SK-N-DZ (cell line): ENCODE results near the gene PGF.

Experiments
- DNase-seq: peaks from one replicate; pipeline ENCODE4 v3.0.0-alpha.2; 2015; ENCODE audit warnings: low spot score

PGF gene

GRCh38 chr14:74920281-74920680, 35.1 kb downstream of the PGF start:
- DNase-seq, result no peak

- DNase-seq, result no peak
These were observed 35.8 kb downstream of the PGF start for GRCh38 chr14:74919421-74920165.

DNA sequence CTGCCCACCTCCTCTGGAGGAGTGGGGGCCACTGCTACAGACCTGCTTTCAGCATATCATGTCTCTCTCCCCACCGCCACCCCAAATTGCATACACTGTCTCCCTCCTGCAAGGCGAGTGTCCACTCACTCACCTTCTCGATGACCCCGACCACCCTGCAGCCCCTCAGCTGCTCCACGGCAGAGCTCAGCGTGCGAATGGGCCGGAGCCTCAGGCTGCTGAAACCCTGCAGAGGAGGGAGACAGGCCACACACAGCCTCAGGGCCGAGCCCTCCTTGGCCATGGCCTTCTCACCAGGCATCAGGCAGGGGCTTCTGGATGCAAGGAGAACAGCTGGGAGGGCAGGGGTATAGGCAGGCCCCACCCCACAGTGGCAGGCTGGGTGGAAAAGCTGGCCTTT, 37.0 kb downstream of the PGF start:
- no peak for DNase-seq

DNA sequence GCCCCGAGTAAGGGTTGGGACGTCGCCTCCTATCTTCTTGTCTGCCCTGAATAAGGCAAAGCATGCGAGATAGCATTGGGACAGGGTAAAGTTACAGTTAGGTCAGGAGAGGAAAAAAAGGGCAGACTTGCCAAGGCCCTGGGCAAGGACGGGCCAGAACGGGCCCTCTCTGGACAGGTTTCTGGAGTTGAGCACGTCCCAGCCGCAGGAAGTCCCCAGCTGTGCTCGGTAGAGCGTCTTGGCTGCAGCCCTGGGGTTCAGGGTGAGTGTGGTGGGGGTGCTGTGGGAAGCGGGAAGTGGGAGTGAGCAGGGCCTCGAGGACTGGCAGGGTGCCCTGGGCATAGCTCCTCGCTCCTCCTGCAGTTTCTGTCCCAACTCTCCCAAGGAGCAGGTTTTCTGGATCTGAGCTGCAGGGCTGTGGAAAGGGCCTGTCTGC, 37.7 kb downstream of the PGF start:
- no peak for DNase-seq

DNA sequence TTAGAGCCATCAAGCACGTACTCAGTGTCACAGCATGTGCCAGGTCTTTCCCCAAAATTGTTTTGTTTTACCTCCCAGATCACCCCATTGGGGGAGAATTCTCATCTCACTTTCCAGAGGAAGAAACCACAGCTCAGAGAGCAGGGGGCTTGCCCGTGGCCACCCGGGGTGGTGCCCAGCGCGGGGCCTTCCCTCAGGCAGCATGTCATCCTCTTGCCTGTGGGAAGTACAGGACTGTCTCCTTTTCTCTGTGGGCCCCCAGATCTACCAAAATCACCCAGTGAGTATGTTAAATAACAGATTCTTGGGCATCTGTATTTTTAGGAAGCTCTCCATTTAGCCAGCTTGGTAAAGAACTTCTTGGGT, 38.2 kb downstream of the PGF start:
- DNase-seq, result no peak

- DNase-seq, result no peak
These were observed 39.6 kb downstream of the PGF start for GRCh38 chr14:74915826-74916225.

DNA sequence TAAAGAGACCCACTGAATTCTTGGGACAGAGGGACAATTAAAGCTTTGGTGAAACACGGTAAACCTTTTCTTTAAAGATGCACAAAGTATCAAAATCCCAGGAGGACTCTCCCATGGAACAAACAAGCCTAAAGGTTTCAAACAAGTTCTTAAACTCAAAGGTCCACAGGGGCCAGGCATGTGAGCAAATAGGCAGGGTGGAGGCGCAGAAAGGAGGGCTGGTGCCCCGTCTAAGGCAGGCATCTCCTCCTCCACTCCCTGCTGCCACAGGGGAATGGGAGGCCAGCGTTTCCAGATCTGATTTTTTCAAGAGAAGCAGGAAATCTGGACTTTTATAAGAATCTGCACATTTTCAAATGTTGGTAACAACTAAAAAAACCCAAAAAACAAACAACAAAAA, 40.0 kb downstream of the PGF start:
- no peak for DNase-seq

DNA sequence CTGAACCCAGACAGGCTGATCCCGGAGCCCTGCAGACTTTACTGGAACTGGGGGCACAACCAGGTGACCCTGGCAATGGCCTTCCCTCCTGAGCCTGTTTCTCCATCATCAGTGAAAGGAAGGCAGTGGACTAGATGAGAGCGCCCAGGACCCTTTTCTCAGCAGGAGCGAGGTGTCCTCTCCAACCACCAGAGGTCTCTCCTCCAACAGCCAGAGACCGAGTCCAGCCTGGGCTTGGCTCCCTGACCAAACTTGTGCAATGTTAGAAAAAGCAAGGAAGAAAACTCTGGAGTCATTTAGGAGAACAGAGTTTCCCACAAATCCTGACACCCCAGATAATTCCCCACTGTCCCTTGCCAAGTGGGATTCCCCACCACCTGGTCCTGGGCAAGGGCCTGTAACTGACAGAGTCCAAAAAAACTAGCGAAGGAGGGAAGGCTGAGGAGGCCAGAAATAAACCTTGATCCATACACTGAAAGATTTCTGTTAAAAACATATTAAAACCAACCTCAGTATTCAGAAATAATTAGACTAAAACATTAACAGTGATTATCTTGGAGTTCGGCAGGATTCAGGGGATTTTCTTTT, 41.3 kb downstream of the PGF start:
- peak; percentile 38 for DNase-seq

DNA sequence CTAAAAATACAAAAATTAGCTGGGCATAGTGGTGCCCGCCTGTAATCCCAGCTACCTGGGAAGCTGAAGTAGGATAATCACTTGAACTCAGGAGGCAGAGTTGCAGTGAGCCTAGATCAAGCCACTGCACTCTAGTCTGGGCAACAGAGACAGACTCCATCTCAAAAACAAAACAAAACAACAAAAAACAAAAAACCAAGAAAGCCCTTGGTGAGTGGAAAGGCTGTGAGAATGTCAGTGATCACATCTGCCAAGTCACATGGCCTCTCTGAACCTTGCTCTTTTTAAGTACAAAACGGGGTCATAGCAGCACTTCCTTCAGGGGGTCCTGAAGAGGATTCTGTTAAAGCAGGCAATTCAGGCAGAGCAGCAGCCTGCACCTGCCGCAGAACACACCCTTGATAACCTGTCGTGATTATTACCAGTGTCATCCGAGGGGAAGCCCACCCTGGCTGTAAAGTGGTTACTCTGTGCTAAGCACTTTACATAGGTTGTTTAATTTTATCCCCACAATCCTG, 41.9 kb downstream of the PGF start:
- DNase-seq, result no peak

GRCh38 chr14:74912801-74913200, 42.6 kb downstream of the PGF start:
- DNase-seq, result no peak

- no peak for DNase-seq
These were observed 43.3 kb downstream of the PGF start for GRCh38 chr14:74912111-74912510.

GRCh38 chr14:74911704-74912103, 43.7 kb downstream of the PGF start:
- no peak for DNase-seq

DNA sequence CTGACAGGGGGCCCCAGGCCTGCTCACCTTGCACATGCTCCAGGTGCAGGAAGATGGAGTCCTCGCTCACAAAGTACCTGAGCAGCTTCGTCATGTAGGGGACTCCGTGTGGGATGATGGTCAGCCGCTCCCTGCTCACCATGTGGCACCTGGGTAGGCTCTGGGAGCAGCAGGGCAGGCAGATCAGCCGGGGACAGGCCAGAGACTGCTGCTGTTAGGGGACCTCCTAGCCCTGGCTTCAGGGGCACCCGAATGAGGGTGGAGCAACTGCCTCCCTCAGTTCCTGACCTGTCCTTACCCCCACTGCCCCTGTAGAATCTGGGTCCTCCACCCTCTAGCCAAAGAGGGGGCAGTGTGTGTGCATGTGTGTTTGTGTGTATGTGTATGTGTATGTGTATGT, 44.2 kb downstream of the PGF start:
- DNase-seq, result no peak

DNA sequence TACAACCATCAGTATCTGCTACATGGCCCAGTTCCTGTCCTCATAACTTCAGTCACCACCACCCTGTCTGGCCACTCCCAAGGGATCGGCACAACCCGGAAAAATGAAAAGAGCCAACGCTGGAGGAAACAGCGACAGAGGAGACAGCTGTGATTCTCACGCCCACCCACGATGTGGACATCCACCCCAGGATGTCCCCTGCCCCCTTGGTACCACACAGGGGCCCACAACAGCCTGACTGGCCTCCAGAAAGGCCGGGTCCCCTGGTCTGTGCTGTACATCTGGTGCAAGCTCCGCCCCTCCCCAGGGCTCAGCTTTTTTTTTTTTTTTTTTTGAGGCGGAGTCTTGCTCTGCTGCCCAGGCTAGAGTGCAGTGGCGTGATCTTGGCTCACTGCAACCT, 44.8 kb downstream of the PGF start:
- no peak for DNase-seq

DNA sequence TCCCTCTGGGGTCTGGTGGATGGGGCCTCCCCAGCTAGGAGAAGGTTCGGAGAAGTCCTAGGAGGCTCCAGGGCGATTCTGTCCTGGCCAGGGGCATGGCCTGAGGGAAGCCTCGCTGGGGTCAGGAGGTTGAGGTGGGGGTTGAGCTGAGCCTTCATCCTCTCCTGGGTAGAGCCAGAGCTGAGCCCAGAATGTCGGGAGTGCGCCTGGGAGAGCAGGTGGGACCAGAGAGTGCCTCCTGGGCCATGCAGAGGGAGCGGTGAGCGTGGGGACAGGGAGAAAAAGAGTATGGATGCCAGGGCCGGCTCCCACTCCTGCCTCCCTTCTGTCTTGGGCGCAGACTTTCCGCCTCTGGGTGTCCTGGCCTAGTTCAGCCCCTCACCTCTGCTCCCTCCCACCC, 45.5 kb downstream of the PGF start:
- no peak for DNase-seq

GRCh38 chr14:74909501-74909900, 45.9 kb downstream of the PGF start:
- no peak for DNase-seq

- no peak for DNase-seq
These were observed 46.5 kb downstream of the PGF start for GRCh38 chr14:74908861-74909341.

DNA sequence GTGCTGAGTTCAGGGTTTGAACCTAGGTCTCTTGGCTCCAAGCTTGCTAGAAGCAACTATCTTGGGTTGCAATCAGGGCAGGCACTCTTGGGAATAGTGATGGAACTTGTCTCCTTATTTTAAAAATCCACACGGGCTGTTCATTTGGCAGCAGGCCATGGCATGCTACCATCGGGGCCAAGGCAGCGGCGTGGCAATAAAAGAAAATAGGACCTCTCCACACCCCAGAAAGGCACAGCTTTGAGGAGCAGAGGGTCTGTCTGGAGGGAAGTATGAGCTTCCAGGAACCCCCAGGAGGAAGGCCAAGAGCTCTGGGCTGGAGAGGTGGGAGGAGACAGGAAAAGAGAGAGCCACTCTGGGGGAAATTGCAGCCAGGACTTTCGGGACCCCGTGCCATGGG, 47.7 kb downstream of the PGF start:
- DNase-seq, result no peak

DNA sequence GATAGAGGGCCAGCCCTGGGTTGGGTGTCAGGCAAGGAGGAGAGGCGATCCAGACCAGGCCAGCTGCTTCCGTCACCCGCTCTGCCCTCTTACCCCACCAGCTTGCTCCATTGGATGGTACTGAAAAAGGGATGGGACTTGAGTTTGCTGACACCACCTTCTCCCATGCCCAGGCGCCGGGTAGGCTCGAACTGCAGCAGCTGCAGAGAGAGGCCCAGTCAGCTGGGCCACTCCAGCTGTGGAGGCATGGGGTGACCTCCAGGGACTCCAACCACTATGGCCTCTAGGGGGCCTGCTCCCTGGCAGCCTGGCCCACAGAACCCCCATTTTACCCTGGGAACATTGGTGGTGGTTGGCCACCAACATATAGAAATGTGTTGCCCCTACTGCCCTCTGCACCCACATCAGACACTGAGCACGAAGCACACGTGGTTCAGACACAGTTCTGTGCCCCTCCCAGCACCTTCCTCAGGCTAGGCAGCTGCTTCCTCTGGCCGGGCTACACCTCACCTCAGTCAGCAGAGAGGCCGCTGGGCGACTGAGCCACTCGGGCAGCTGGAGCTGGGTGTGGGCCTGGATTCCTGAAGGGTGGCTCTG, 48.4 kb downstream of the PGF start:
- no peak for DNase-seq

- peak; percentile 56 for DNase-seq
These were observed 49.7 kb downstream of the PGF start for GRCh38 chr14:74905595-74906142.

DNA sequence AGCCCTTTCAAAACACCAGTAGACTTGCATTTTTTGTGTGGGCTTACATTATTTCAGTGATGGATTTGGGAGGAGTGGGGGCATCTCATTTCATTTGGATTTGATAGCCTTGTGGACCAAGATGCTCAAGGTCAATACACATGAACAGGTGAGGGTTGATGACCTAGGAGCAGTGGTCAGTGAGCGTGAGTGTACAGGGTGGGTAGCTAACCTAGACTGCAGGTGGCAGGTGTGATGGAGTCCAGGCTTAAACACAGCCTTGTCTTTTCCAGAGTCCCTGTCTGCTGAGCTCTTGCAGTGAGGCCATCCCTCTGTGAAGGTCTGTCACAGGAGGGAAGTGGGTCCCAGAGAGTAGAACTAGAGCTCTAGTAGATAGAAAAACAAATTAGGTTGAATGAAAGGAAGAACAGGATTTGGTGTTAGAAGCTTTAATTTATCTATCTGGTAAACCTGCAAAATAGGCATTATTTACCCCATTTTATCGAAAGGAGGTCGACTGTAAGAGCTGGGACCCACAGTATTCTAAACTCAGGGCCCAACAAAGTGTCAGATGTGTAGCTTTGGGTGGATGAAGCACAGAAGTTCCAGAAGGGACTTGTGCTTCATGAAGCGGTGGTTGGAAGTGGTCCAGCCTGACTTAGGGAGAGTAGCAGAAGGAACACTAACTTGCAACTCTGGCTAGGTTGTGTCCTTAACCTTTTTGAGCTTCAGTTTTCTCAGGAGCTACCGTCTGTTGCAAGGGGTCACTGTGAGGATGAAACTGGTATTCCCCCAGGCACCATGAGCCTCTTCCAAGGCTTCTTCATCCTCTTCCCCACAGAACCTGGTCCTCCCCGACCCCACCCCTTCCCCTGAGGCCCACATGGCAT, 50.5 kb downstream of the PGF start:
- no peak for DNase-seq
